GM18868 (cell line): ENCODE results near the gene NEIL1.
"Not testable (repeated sequence)": the region's sequence is repeated elsewhere in the genome, so short reads cannot be mapped to it uniquely, and the experiment has no call there.

Experiments
- ATAC-seq: cut with Tn5 transposase; IDR thresholded peaks from one replicate; pipeline ENCODE4 v1.9.1; 2021; ENCODE audit warnings: mild to moderate bottlenecking, moderate library complexity; ENCODE audit not compliant: unreplicated experiment

NEIL1 gene

DNA sequence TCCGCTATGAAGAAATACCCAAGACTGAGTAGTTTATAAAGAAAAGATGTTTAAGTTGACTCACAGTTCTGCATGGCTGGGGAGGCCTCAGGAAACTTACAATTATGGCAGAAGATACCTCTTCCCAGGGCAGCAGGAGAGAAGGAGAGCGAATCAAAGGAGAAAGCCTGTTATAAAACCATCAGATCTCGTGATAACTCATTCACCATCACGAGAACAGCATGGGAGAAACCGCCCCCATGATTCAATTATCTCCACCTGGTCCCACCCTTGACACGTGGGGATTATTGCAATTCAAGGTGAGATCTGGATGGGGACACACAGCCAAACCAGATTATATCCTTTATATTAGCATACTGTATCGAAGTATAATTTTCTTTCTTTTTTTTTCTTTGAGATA is 14.7 kb upstream of the NEIL1 start:
- not testable (repeated sequence) for ATAC-seq

DNA sequence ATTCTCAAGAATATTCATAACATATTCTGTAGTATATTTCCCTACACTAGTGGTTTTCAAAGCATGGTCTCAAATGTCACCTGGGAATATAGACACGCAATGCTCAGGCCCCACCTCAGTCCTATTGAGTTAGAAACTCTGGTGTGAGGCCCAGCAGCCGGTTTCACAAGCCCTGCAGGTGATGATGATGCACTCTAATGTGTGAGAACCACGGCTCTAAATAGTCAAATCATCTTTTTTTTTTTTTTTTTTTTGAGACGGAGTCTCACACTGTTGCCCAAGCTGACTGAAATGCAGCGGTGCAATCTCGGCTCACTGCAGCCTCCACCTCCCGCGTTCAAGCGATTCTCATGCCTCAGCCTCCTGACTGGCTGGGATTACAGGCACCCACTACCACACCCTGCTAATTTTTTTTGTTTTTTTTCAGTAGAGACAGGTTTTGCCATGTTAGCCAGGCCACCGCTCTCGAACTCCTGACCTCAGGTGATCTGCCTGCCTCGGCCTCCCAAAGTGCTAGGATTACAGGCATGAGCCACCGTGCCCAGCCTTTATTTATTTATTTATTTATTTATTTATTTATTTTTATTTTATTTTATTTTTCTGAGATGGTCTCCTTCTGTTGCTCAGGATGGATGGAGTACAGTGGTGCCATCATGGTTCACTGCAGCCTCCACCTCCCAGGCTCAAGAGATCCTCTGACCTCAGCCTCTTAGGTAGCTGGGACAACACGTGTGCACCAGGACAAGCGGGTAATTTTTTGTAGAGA is 13.0 kb upstream of the NEIL1 start:
- not testable (repeated sequence) for ATAC-seq

DNA sequence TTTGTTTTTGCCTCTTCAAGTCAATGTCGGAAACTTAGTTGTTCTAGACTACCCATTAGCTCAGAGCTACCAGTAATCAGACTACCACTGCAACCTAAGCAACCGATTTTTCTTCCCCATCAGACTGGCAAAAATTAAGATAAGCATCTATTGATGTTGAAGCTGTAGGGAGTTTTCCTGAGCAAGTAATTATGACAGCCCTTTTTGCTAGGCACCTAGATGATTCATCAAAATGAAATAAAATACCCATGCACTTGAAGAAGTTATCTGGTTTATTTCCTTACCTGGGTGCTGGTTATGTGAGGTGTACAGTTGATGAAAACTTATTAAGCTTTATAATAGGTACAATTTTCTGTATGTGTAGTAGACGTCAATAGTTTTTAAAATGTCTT is 11.5 kb upstream of the NEIL1 start:
- ATAC-seq: no peak

DNA sequence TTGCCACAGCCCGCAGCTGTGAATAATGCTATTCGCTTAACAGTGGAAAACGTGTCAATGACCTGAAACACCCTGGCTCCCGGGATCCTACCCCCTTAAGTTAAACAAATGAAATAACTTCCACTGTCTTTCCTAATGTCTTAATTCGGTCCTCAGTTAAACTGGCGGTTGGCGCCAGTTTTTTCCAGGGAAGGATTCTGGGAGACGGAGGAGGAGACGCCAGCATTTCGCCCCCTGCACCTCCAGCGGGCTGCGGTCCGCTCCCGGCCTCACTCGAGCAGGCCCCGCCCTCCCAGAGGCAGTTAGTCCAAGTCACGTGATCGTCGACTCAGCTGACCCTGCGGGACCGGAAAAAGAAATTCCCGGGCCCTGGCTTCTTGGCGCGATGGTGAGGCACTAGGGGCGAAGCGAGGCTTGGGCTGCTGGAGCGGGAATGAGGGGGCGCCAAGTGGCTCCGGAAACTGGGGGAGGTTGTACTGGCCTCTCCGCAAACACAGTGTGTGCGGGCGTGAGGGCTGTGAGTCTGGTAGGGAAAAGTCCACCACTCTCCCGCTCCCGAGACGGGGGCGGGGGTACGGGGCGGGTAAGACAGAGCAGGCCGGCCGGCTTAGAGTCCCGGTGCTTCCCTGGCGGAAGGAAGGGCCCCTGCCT is 11.0 kb upstream of the NEIL1 start, which contains the start of gene COMMD4:
Gene COMMD4 (plus strand): TSS at position 359 of the 651 bp plus-strand sequence. CDS start 27 bp downstream, at position 386.
- ATAC-seq: peak; percentile 53

DNA sequence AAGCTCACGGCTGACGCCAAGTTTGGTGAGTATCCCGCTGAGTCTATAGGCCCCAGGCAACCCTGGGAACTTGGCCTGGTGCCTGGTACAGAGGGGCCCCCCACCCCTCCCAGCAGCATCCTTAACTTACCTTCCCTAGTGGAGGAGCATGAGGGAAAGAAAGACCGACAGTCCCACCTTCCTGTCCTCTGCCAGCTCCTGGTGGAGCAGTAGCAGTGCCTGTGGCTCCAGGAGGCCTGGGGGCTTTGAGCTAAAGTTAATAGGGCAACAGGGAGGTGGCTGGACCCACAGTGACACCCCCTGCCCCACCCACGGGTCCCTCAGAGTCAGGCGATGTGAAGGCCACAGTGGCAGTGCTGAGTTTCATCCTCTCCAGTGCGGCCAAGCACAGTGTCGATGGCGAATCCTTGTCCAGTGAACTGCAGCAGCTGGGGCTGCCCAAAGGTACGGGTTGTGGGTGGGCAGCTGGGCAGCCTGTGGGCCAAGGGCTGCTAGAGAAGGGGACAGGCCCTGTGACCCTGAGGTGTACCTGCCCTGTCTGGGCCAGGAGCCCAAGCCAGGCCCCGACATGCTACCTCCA is 8.1 kb upstream of the NEIL1 start:
- ATAC-seq: no peak

DNA sequence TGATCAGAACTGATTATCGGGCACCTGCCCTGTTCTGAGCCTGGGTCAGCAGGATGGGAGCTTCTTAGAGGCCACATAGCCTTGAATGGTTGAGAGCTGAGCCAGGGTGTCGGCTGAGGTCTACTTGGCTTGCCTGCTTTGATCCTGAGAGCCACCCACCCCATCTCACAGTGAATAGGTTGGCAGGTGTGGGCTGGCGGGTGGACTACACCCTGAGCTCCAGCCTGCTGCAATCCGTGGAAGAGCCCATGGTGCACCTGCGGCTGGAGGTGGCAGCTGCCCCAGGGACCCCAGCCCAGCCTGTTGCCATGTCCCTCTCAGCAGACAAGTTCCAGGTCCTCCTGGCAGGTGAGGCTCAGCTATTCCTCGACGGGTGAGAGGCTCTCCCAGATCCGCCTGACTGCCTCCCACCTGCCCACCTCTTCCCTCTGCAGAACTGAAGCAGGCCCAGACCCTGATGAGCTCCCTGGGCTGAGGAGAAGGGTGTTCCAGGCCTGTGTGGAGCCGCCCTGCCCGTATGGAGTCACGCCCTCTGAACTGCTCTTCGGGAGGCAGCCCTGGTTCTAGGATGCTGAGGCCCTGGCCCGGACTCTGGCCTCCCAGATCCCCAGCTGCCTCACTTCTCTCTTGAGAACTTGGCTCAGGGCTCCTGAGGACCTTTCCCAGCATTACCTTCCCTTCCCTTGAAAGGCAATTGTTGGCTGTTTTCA is 7.2 kb upstream of the NEIL1 start:
- no peak for ATAC-seq

DNA sequence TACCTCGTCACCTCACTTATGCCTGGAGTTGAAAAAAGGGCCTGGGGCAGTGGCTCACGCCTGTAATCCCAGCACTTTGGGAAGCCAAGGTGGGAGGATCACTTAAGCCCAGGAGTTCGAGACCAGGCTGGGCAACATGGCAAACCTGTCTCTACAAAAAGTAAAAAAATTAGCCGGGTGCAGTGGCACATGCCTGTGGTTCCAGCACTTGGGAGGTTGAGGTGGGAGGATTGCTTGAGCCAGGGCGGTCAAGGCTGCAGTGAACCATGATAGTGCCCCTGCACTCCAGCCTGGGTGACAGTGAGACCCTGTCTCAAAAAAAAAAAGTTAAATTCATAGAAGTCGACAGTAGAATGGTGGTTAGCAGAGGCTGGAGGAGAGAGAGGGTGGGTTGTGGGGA is 4.6 kb upstream of the NEIL1 start:
- no peak for ATAC-seq

DNA sequence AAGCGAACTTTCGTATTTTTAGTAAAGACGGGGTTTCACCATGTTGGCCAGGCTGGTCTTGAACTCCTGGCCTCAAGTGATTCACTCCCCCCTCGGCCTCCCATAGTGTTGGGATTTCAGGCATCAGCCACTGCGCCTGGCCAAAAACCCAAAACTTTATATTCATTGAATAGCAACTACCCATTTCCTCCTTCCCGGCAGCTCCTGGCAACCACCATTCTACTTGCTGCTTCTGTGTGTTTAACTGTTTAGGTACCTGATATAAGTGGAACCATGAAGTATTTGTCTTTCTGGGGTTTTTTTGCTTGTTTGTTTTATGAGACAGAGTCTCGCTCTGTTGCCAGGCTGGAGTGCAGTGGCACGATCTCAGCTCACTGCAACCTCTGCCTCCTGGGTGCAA is 2.9 kb upstream of the NEIL1 start:
- not testable (repeated sequence) for ATAC-seq

DNA sequence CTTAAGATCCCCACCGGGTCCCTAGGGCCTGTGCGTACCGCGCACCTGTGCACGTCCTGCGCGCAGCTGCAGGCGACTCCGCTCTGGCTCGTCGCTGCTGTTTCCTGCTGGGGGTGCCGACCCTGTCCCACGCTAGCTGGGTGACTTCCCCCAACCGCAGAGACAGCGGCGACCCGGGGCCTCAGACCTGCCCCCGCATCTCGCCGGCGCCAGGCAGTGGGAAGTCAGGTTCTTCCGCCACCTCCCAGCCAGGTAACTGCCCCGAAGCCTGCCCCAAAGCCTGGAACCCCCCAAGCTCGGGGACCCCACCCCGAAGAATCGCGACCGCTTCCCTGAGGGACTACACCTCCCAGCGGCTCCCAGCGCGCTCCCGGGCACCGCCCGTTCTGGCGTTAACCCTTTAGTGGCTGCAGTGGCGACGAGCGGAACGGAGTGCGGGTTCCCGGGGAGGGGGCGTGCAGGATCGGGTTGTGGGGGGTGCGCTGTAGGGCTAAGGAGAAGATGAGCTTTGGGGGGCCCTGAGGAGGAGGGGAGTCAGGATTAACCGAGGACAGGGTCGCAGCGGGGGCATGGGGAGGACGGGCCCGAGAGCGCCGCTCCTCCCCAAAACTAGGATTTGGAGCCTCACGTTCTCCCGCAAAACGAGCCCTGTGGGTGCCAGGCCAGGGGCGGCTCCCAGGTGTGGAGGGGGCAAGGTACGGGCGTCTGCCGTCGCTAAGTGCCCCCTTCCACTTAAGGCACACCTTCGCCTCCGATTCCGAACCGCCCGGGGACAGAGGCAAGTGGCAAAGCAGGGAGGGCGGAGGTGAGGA is 589 bp downstream of the NEIL1 start:
- peak; percentile 50 for ATAC-seq

DNA sequence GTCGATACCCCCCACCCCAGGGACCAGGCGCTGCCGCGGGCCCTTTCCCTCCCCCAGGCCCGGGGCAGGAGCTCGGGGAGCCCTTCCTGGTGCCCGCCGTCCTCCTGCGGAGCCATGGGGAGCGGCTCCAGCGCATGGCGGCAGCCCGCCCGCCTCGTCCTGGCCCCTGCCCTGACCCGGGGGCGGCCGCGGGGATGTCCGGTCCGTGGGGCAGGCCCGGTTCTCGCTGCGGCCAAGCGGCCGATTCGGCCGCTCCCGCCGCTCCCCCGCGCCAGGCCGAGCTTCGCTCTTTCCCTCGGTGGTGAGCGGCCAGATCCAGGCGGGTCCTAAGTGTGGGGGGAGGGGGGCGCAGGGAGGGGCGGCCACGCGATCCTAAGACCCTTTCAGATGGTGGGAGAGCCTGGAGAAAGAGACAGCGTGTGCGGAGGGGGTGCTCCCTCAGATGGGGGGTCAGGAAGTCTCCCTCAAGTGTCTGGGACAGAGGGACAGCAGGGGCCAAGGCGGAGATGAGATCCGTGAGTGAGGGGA is 1.3 kb downstream of the NEIL1 start:
- ATAC-seq: no peak

DNA sequence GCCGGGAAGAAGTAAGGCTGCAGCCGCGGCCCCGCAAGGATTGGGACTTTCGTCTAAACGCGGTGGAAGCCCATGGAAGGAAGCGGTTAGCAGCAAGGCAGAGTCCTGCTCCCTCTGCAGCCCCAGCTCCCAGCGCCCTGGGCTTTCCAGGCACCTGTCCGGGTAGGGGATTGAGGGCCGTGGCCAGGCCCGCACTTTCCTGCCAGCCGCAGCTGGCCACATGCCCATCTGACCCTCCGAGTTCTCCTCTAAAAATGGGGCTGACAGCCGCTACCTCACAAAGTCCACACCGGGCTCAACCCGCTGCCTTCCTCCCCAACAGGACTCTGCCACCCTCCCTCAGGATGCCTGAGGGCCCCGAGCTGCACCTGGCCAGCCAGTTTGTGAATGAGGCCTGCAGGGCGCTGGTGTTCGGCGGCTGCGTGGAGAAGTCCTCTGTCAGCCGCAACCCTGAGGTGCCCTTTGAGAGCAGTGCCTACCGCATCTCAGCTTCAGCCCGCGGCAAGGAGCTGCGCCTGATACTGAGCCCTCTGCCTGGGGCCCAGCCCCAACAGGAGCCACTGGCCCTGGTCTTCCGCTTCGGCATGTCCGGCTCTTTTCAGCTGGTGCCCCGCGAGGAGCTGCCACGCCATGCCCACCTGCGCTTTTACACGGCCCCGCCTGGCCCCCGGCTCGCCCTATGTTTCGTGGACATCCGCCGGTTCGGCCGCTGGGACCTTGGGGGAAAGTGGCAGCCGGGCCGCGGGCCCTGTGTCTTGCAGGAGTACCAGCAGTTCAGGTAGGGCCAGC is 1.9 kb downstream of the NEIL1 start:
- ATAC-seq: no peak

DNA sequence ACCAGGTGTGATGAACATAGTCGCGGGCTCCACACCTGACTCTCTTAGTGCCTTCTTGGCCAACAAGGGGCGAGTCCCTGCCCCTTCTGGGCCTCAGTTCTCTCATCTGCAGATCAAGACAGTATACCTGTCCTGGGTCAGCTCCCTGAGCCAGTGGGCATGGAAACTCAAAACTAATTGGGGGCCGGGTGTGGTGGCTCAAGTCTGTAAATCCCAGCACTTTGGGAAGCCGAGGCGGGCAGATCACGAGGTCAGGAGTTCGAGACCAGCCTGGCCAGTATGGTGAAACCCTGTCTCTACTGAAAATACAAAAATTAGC is 2.5 kb downstream of the NEIL1 start:
- not testable (repeated sequence) for ATAC-seq

DNA sequence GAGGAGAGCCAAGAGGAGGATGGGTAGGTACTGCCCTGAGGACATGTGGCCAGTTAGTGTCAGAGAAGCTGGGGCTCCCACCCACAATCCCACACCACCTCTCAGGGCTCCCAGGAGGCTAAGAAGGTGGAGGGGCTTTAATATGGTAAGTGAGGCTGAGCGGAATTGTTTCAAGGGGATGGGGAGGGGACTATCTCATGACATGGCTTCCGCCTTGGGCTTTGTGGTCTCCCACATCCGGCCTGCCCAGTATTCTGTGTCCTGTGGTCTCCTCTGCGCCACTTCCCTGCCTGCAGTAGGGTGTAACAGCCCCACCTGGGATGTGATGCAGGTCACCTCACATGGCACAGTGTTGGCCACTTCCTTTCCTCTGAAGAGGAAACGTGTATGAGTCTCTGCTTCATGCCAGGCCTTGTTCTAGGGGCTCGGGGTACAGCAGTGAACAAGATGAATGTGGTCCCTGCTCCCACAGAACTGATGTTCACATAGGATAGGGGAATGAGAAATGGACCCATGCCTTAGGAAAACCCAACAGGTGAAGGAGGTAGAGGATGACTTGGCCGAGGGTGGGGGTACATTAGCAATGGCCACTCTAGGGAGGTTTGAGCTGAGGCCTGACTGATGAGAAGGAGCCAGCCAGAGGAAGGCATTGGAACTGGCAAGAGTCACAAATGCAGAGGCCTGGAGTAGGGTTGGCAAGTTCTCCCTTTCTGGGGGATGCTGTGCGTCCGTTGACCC is 3.2 kb downstream of the NEIL1 start:
- ATAC-seq: no peak

DNA sequence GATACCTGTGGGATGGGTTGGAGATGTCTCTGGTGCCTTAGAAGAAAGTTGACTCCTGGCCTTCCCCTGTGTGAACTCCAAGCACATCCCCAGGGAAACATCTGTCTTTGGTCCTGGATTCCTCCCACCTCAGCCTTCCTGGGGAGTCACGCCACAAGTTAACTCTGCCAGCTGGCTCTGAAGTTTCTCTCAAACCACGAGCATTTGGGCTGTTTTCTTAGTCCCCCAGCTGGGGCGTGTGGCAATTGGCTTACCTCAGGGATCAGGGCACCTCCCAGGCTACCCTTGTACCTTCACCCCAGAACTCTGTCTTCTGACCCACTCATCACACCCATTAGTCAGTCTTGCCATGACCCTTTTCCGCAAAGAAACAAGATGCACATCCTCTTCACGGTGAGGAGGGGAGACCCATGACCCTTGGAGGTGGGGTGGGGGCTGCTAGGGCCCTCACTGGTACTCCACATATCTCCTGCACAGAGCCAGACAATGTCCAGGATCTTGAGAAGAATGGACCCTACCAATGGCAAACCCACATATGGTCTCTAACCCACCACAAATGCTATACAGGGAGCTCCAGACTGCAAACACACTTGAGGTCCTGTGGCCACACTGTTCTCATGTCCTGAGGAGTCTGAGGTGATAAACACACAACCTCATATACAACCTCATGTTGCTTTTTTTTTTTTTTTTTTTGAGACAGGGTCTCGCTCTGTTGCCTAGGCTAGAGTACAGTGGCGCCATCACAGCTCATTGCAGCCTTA is 3.9 kb downstream of the NEIL1 start:
- no peak for ATAC-seq

DNA sequence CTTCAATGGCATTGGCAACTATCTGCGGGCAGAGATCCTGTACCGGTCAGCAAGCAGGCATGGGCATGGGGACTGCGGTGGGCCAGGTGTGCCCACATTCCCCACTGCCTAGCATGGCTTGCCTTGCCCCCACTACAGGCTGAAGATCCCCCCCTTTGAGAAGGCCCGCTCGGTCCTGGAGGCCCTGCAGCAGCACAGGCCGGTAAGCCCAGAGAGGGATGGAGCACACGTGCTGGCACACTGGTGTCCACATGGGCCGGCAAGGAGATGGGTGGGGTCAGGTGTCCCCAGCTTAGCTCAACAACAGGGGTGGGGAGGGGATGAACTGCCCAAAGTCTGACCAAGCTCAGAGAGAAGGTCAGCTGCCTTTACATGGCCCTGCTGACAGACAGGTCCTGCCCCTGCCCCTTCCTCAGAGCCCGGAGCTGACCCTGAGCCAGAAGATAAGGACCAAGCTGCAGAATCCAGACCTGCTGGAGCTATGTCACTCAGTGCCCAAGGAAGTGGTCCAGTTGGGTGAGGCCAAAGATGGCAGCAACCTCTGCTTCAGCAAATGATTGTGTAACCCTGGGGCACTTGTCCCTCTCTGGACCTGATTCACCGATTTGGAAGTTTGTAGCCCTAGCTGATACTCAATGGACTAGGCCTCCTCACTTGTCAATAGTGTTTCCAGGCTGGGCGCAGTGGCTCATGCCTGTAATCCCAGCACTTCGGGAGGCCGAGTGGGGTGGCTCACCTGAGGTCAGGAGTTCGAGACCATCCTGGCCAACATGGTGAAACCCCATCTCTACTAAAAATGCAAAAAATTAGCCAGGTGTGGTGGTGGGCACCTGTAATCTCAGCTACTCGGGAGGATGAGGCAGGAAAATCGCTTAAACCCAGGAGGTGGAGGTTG is 5.6 kb downstream of the NEIL1 start:
- no peak for ATAC-seq

DNA sequence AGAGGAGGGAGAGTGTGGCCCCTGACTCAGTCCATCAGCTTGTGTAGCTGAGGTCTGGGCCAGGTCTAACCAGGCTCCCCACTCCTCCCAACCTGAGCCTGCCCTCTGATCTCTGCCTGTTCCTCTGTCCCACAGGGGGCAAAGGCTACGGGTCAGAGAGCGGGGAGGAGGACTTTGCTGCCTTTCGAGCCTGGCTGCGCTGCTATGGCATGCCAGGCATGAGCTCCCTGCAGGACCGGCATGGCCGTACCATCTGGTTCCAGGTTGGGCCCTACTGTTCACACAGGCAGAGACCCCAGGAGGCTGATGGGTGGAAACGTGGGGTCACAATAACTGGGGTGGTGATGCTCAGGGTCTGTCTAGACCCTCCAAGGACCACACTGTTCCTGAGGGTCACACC is 6.8 kb downstream of the NEIL1 start:
- ATAC-seq: no peak

DNA sequence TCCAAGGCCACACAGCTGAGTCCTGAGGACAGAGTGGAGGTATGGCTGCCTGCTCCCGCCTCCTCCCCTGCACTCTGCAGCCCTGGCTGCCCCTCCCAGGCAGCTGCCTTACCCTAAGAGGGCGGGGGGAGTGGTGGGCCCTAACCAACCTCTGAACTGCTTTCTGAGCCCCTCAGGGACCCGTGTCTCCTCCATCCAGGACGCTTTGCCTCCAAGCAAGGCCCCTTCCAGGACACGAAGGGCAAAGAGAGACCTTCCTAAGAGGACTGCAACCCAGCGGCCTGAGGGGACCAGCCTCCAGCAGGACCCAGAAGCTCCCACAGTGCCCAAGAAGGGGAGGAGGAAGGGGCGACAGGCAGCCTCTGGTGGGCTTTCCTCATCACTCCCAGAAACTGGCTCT is 7.6 kb downstream of the NEIL1 start:
- no peak for ATAC-seq
